ENCODE measurements around the gene AP1AR. TPM values are rescaled to one million over a fixed set of nuclear protein-coding genes. Genes with fewer than 3 reads are reported as not detected.

AP1AR gene
- total RNA-seq, 1 donor from 2014 or later: 21.0 TPM

- Mint-ChIP-seq H3K9me3 (ENCODE audit: unreplicated experiment) (peaks cover 1% of the 10 kb centered on the region), H3K4me3 (ENCODE audit: unreplicated experiment) (no peak overlapping the region), H3K36me3 (ENCODE audit: unreplicated experiment) (no peaks in the 10 kb centered on the region), H3K27ac (ENCODE audit: unreplicated experiment) (no peak overlapping the region), H3K27me3 (ENCODE audit: unreplicated experiment) (peaks cover 5% of the 10 kb centered on the region), H3K4me1 (ENCODE audit: low read depth, unreplicated experiment) (no peaks in the 10 kb centered on the region)
- no peak for TF ChIP-seq CTCF (IDR thresholded peaks at IDR 0.05; ENCODE audit: partially characterized antibody, unreplicated experiment)
- DNase-seq: no peak
These were observed 9.2 kb upstream of the AP1AR start for GRCh38 chr4:112222219-112222955.

- no peak overlapping the region for H3K4me3 Mint-ChIP-seq (ENCODE audit: unreplicated experiment)
- H3K27me3 Mint-ChIP-seq (ENCODE audit: unreplicated experiment): peaks cover 5% of the 10 kb centered on the region
- no peak overlapping the region for H3K27ac Mint-ChIP-seq (ENCODE audit: unreplicated experiment)
- DNase-seq: no peak
- TF ChIP-seq CTCF (IDR thresholded peaks at IDR 0.05; ENCODE audit: partially characterized antibody, unreplicated experiment): no peak
- H3K4me1 Mint-ChIP-seq (ENCODE audit: low read depth, unreplicated experiment): no peaks in the 10 kb centered on the region
- H3K9me3 Mint-ChIP-seq (ENCODE audit: unreplicated experiment): peaks cover 1% of the 10 kb centered on the region
- no peaks in the 10 kb centered on the region for H3K36me3 Mint-ChIP-seq (ENCODE audit: unreplicated experiment)
These were observed 6.4 kb upstream of the AP1AR start for GRCh38 chr4:112225157-112225556.

- Mint-ChIP-seq H3K36me3 (ENCODE audit: unreplicated experiment) (no peaks in the 10 kb centered on the region), H3K27me3 (ENCODE audit: unreplicated experiment) (peaks cover 4% of the 10 kb centered on the region), H3K4me1 (ENCODE audit: low read depth, unreplicated experiment) (peaks cover 8% of the 10 kb centered on the region), H3K27ac (ENCODE audit: unreplicated experiment) (peak overlapping the region; percentile 94), H3K9me3 (ENCODE audit: unreplicated experiment) (peaks cover 7% of the 10 kb centered on the region), H3K4me3 (ENCODE audit: unreplicated experiment) (peak overlapping the region; percentile 96)
- no peak for TF ChIP-seq CTCF (IDR thresholded peaks at IDR 0.05; ENCODE audit: partially characterized antibody, unreplicated experiment)
- peak; percentile 99 for DNase-seq
These were observed 458 bp upstream of the AP1AR start for GRCh38 chr4:112230879-112231778.

GRCh38 chr4:112234952-112235609, 3.5 kb downstream of the AP1AR start:
- peak; percentile 45 for TF ChIP-seq CTCF (IDR thresholded peaks at IDR 0.05; ENCODE audit: partially characterized antibody, unreplicated experiment)

More at GRCh38 chr4:112234952-112235609, 3.5 kb downstream of the AP1AR start:
- Mint-ChIP-seq H3K9me3 (ENCODE audit: unreplicated experiment) (peaks cover 7% of the 10 kb centered on the region), H3K36me3 (ENCODE audit: unreplicated experiment) (no peaks in the 10 kb centered on the region), H3K4me1 (ENCODE audit: low read depth, unreplicated experiment) (peaks cover 8% of the 10 kb centered on the region), H3K27me3 (ENCODE audit: unreplicated experiment) (peaks cover 2% of the 10 kb centered on the region), H3K4me3 (ENCODE audit: unreplicated experiment) (no peak overlapping the region), H3K27ac (ENCODE audit: unreplicated experiment) (no peak overlapping the region)
- peak; percentile 36 for DNase-seq
